AG04450 (cell line): ENCODE measurements around the gene SLC6A15. TPM values are rescaled to one million over a fixed set of nuclear protein-coding genes. Genes with fewer than 3 reads are reported as not detected.

Source experiments
- CTCF ChIA-PET: fragments of 300-600, 350-600 bp; formaldehyde crosslinking; extraction: SDS; loops from one replicate; lab custom pipeline; 2022; ENCODE audit warnings: antibody characterized with exemption, inconsistent platforms; lab: Charles Lee
- POLR2A ChIA-PET: fragments of 350-600 bp; formaldehyde crosslinking; extraction: SDS; loops from one replicate; lab custom pipeline; 2021; ENCODE audit warnings: antibody characterized with exemption, inconsistent platforms; lab: Yijun Ruan, JAX
- DNase-seq: peaks from one replicate; pipeline ENCODE4 v3.0.0-alpha.2; 2011; ENCODE audit warnings: low read depth, low spot score
- H3K27ac ChIP-seq: one replicate; pipeline ENCODE4 v1.5.1; 2012; ENCODE audit warnings: low read depth, low read length, control low read depth
- H3K27me3 ChIP-seq: one replicate; pipeline ENCODE4 v1.6.0; 2012; ENCODE audit warnings: low read length; ENCODE audit not compliant: control insufficient read depth, insufficient read depth
- H3K4me3 ChIP-seq: 2 replicates; pipeline ENCODE4 v1.5.1; 2011; ENCODE audit warnings: mild to moderate bottlenecking, low read depth, low read length, control low read depth
- H3K9me3 ChIP-seq: 2 replicates; pipeline ENCODE4 v1.5.1; 2012; ENCODE audit warnings: low read length; ENCODE audit not compliant: control insufficient read depth, insufficient read depth
- CTCF ChIP-seq: IDR thresholded peaks from 2 replicates; pipeline ENCODE4 v1.5.1; 2011; ENCODE audit warnings: low read depth, low read length, control low read depth, inconsistent platforms
- polyA plus RNA-seq: library from polyadenylated mRNA; depleted of rRNA; stranded (reverse); fragments of >200 nt; gene quantifications from 2 replicates; pipeline ENCODE4 v1.2.3, GENCODE V29; 2011

The SLC6A15 gene
- polyA plus RNA-seq, 1 experiment = 1.4 TPM

- no peaks in the 10 kb centered on the region for H3K27me3 ChIP-seq
- H3K27ac ChIP-seq = no peak overlapping the region
- H3K4me3 ChIP-seq = no peak overlapping the region
- POLR2A ChIA-PET = no interaction called here
- TF ChIP-seq CTCF = no peak
- CTCF ChIA-PET = no interaction called here
- no peak for DNase-seq
- no peaks in the 10 kb centered on the region for H3K9me3 ChIP-seq
Measured at GRCh38 chr12:84950971-84951546, 38.5 kb upstream of the SLC6A15 start.

GRCh38 chr12:84946753-84947152 is 34.2 kb upstream of the SLC6A15 start:
- H3K27ac ChIP-seq = no peak overlapping the region
- DNase-seq = no peak
- no peaks in the 10 kb centered on the region for H3K9me3 ChIP-seq
- no peaks in the 10 kb centered on the region for H3K27me3 ChIP-seq
- TF ChIP-seq CTCF = no peak
- ChIA-PET CTCF (interaction anchor here (1.3 kb wide), 1 partner anchor 72 kb away, joined by 4 read pairs; no protein-coding TSS in a partner anchor), POLR2A (no interaction called here)
- H3K4me3 ChIP-seq = no peak overlapping the region

- ChIA-PET CTCF (no interaction called here), POLR2A (no interaction called here)
- DNase-seq = no peak
- H3K9me3 ChIP-seq = no peaks in the 10 kb centered on the region
- no peak for TF ChIP-seq CTCF
- no peaks in the 10 kb centered on the region for H3K27me3 ChIP-seq
- no peak overlapping the region for H3K27ac ChIP-seq
- no peak overlapping the region for H3K4me3 ChIP-seq
Measured at GRCh38 chr12:84937415-84937814, 24.8 kb upstream of the SLC6A15 start.

GRCh38 chr12:84929501-84929900 is 16.9 kb upstream of the SLC6A15 start:
- no peaks in the 10 kb centered on the region for H3K27me3 ChIP-seq
- H3K27ac ChIP-seq = no peak overlapping the region
- no peak overlapping the region for H3K4me3 ChIP-seq
- ChIA-PET POLR2A (no interaction called here), CTCF (interaction anchor here (0.7 to 1.2 kb wide), 2 partner anchors 15 to 100 kb away, joined by 3 to 4 read pairs; no protein-coding TSS in a partner anchor)
- TF ChIP-seq CTCF = no peak
- H3K9me3 ChIP-seq = no peaks in the 10 kb centered on the region
- no peak for DNase-seq

GRCh38 chr12:84924981-84925380 is 12.4 kb upstream of the SLC6A15 start:
- CTCF ChIA-PET = interaction anchor here (1.3 kb wide), 1 partner anchor 104 kb away, joined by 4 read pairs; no protein-coding TSS in a partner anchor
- Histone ChIP-seq H3K27ac (no peak overlapping the region), H3K9me3 (no peaks in the 10 kb centered on the region), H3K27me3 (no peaks in the 10 kb centered on the region), H3K4me3 (no peak overlapping the region)
- no peak for DNase-seq
- POLR2A ChIA-PET = no interaction called here
- TF ChIP-seq CTCF = no peak
